GM12874 (cell line): ENCODE results near the gene ERBB4.

ENCODE experiments used
- TF ChIP-seq, protein P1 (sequence below): IDR thresholded peaks from 2 replicates; pipeline ENCODE4 v1.5.1; 2011; ENCODE audit warnings: low read depth, mild to moderate bottlenecking, control low read depth, low read length, moderate library complexity; ENCODE audit not compliant: insufficient read depth

ERBB4 gene

DNA sequence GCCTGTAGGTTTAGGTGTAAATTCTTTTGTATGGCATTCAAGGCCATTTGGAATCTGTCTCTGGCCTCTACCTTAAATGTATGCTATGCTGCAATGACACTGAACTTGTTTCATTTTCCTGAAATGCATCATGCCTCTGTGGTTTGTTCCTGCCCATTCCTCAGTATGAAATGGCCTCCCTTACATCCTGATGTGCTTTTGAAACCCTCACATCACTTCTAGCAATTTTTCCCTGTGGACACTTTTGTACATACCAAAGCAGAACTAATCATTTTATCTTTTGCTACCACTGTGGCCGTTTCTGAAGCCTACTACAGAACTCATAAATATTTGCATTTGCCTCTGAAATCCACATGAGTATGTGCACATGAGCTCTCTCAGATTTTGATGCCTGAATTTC is 557.2 kb downstream of the ERBB4 start:
- TF ChIP-seq, protein P1, sequence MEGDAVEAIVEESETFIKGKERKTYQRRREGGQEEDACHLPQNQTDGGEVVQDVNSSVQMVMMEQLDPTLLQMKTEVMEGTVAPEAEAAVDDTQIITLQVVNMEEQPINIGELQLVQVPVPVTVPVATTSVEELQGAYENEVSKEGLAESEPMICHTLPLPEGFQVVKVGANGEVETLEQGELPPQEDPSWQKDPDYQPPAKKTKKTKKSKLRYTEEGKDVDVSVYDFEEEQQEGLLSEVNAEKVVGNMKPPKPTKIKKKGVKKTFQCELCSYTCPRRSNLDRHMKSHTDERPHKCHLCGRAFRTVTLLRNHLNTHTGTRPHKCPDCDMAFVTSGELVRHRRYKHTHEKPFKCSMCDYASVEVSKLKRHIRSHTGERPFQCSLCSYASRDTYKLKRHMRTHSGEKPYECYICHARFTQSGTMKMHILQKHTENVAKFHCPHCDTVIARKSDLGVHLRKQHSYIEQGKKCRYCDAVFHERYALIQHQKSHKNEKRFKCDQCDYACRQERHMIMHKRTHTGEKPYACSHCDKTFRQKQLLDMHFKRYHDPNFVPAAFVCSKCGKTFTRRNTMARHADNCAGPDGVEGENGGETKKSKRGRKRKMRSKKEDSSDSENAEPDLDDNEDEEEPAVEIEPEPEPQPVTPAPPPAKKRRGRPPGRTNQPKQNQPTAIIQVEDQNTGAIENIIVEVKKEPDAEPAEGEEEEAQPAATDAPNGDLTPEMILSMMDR, result no peak

DNA sequence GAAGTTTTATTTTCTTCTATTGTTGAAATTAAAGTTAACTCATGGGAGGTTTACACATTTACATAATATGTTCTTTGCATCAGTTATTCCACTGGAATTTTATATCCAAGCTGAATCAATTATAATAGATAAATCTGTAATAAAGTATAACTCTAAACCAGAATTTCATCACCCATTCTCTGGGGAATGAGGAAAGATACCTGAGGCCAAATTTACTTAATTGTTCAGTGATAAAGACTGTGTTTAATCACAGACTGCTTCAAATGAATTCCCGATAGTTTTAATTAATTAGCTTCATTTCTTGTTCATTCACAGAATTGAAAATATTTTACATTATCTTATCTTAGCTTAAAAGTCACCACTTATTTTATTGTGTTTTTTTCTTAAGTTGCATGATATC is 562.5 kb downstream of the ERBB4 start:
- TF ChIP-seq, protein P1, result no peak

DNA sequence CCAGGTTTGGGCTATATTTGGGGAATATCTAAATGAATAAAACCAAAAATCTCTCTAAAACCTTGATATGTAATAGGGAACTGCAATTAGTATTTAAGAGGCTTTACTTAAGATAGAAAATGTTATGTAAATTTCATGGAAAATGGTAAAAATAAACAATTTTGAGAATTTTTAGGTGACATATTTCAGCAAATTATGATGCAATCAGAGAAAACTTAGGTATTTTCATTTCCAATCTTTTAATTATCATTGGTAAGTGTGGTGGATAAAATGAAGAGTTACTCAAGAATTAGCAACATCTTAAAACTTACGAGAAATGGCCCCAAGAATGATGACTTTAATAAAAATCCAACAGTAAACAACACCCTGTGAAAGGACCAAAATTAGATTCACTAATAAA is 571.4 kb downstream of the ERBB4 start:
- TF ChIP-seq, protein P1, result no peak

- TF ChIP-seq, protein P1, result no peak
Observed at GRCh38 chr2:211963969-211964368, 574.6 kb downstream of the ERBB4 start.

GRCh38 chr2:211957799-211958198 is 580.8 kb downstream of the ERBB4 start:
- TF ChIP-seq, protein P1, result no peak

- TF ChIP-seq, protein P1, result no peak
Observed at GRCh38 chr2:211955648-211956047, 583.0 kb downstream of the ERBB4 start.

GRCh38 chr2:211948932-211949331 is 589.7 kb downstream of the ERBB4 start:
- TF ChIP-seq, protein P1, result no peak

DNA sequence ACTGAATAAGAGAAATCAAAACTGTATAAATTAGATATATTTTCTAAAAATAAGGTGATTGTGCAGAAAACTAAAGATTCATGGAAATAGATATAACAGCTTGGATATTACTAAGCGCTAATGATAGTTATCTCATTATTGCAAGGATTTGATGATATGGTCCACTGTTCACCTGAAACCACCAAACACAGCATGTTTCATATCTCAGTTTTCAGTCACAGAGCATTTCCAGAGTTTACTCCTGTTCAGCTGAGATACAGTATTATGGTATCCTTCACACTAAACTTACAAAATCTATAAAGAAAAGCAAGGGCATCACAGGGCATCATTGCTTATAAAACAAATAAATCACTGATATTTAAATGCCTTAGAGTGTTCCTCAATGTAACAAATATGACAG is 591.6 kb downstream of the ERBB4 start:
- TF ChIP-seq, protein P1, result no peak
